ENCODE data around the gene SERPINA12. TPM values are rescaled to one million over a fixed set of nuclear protein-coding genes. Genes with fewer than 3 reads are reported as not detected.

SERPINA12 gene
- total RNA-seq, 1 experiment from 2014 or later, result not detected

DNA sequence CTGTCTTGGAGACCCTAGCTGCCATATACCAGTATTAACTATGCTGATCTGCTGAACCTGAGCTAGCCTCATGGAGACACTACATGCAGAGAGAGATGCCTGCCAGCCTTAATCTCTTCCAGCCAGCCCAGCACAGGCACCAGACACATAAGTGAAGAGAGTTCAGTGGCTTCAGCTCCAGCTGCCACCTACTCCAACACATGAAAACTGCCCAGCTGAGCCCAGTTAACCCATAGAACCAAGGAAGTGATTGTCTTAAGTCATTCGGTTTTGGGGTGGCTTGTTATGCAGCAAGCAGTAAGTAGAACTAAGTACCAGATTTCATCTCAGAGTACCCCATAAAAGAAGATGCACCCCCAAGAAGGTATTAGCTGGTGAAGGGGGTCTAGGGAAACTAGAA, 64.3 kb downstream of the SERPINA12 start:
- Histone ChIP-seq H3K9me2 (ENCODE audit: insufficient read depth) (no peaks in the 10 kb centered on the region), H3K4me3 (replicated peaks in 1 of 2; ENCODE audit: low read depth in 1 of 2, low read length in 2 of 2) (no peak overlapping the region), H3K4me2 (ENCODE audit: low read length) (no peak overlapping the region), H3K36me3 (ENCODE audit: control insufficient read depth in 1 of 2, insufficient read depth in 2 of 2, low read length in 2 of 2) (no peaks in the 10 kb centered on the region), H3K27ac (ENCODE audit: low read depth, low read length) (no peak overlapping the region), H3K79me2 (ENCODE audit: insufficient read depth, low read length) (no peaks in the 10 kb centered on the region), H3K9me3 (ENCODE audit: control insufficient read depth in 1 of 2, insufficient read depth in 1 of 2, low read depth in 1 of 2, low read length in 2 of 2) (no peaks in the 10 kb centered on the region), H2AFZ (ENCODE audit: low read depth, low read length, poor library complexity, severe bottlenecking) (no peak overlapping the region), H3K4me1 (ENCODE audit: control insufficient read depth in 1 of 2, insufficient read depth in 2 of 2, low read length in 2 of 2) (no peaks in the 10 kb centered on the region), H3K27me3 (ENCODE audit: insufficient read depth, low read length) (peaks cover 31% of the 10 kb centered on the region), H3K9ac (ENCODE audit: low read length) (no peak overlapping the region), H4K20me1 (ENCODE audit: insufficient read depth) (no peaks in the 10 kb centered on the region)
- POLR2A ChIA-PET, result no interaction called here
- no peak for TF ChIP-seq RAD21 (IDR thresholded peaks at IDR 0.05; ENCODE audit: low read depth)
- CTCF ChIA-PET, result interaction anchor here (0.9 kb wide), 1 partner anchor 21 kb away, joined by 3 read pairs; no protein-coding TSS in a partner anchor
- intact Hi-C loops (cut with micrococcal nuclease), result no loop called here
- DNase-seq (ENCODE audit: low read depth, low spot score) (no peak), ATAC-seq (no peak)
- RAD21 ChIA-PET (ENCODE audit: low non-redundant PET in 1 of 2, low total read pairs in 2 of 2, uncharacterized antibody in 2 of 2, unreplicated experiment in 2 of 2), result no interaction called here
- no TSS peak for BruUV-seq (replicated peaks)

- CTCF ChIA-PET, result no interaction called here
- Histone ChIP-seq H3K9me3 (ENCODE audit: control insufficient read depth in 1 of 2, insufficient read depth in 1 of 2, low read depth in 1 of 2, low read length in 2 of 2) (no peaks in the 10 kb centered on the region), H3K9ac (ENCODE audit: low read length) (no peak overlapping the region), H3K4me3 (replicated peaks in 1 of 2; ENCODE audit: low read depth in 1 of 2, low read length in 2 of 2) (no peak overlapping the region), H3K27ac (ENCODE audit: low read depth, low read length) (no peak overlapping the region), H3K79me2 (ENCODE audit: insufficient read depth, low read length) (no peaks in the 10 kb centered on the region), H3K36me3 (ENCODE audit: control insufficient read depth in 1 of 2, insufficient read depth in 2 of 2, low read length in 2 of 2) (no peaks in the 10 kb centered on the region), H3K4me1 (ENCODE audit: control insufficient read depth in 1 of 2, insufficient read depth in 2 of 2, low read length in 2 of 2) (no peaks in the 10 kb centered on the region), H2AFZ (ENCODE audit: low read depth, low read length, poor library complexity, severe bottlenecking) (no peak overlapping the region), H4K20me1 (ENCODE audit: insufficient read depth) (no peaks in the 10 kb centered on the region), H3K9me2 (ENCODE audit: insufficient read depth) (no peaks in the 10 kb centered on the region), H3K4me2 (ENCODE audit: low read length) (no peak overlapping the region), H3K27me3 (ENCODE audit: insufficient read depth, low read length) (peaks cover 7% of the 10 kb centered on the region)
- no TSS peak for BruUV-seq (replicated peaks)
- POLR2A ChIA-PET, result no interaction called here
- DNase-seq (ENCODE audit: low read depth, low spot score) (no peak), ATAC-seq (no peak)
- intact Hi-C loops (cut with micrococcal nuclease), result no loop called here
- RAD21 ChIA-PET (ENCODE audit: low non-redundant PET in 1 of 2, low total read pairs in 2 of 2, uncharacterized antibody in 2 of 2, unreplicated experiment in 2 of 2), result no interaction called here
- TF ChIP-seq YY1 (IDR thresholded peaks at IDR 0.05; ENCODE audit: extremely low read depth, insufficient replicate concordance, low read depth, low read length), result no peak
- TF ChIP-seq ZNF274 (IDR thresholded peaks at IDR 0.05; ENCODE audit: low read depth, low read length), result no peak
- TF ChIP-seq, protein P1, sequence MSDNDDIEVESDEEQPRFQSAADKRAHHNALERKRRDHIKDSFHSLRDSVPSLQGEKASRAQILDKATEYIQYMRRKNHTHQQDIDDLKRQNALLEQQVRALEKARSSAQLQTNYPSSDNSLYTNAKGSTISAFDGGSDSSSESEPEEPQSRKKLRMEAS (IDR thresholded peaks at IDR 0.05), result no peak
- no peak for TF ChIP-seq EZH2phosphoT487 (IDR thresholded peaks at IDR 0.05; ENCODE audit: borderline replicate concordance)
- TF ChIP-seq JUND (IDR thresholded peaks at IDR 0.05), result no peak
- TF ChIP-seq CEBPB (IDR thresholded peaks at IDR 0.05; ENCODE audit: low read depth), result no peak
- no peak for TF ChIP-seq EGR1 (IDR thresholded peaks at IDR 0.05; ENCODE audit: low read depth)
- no peak for TF ChIP-seq SRF (IDR thresholded peaks at IDR 0.05; ENCODE audit: low read depth)
- no peak for TF ChIP-seq ELF1 (IDR thresholded peaks at IDR 0.05; ENCODE audit: borderline replicate concordance, low read depth)
- TF ChIP-seq, protein P2, sequence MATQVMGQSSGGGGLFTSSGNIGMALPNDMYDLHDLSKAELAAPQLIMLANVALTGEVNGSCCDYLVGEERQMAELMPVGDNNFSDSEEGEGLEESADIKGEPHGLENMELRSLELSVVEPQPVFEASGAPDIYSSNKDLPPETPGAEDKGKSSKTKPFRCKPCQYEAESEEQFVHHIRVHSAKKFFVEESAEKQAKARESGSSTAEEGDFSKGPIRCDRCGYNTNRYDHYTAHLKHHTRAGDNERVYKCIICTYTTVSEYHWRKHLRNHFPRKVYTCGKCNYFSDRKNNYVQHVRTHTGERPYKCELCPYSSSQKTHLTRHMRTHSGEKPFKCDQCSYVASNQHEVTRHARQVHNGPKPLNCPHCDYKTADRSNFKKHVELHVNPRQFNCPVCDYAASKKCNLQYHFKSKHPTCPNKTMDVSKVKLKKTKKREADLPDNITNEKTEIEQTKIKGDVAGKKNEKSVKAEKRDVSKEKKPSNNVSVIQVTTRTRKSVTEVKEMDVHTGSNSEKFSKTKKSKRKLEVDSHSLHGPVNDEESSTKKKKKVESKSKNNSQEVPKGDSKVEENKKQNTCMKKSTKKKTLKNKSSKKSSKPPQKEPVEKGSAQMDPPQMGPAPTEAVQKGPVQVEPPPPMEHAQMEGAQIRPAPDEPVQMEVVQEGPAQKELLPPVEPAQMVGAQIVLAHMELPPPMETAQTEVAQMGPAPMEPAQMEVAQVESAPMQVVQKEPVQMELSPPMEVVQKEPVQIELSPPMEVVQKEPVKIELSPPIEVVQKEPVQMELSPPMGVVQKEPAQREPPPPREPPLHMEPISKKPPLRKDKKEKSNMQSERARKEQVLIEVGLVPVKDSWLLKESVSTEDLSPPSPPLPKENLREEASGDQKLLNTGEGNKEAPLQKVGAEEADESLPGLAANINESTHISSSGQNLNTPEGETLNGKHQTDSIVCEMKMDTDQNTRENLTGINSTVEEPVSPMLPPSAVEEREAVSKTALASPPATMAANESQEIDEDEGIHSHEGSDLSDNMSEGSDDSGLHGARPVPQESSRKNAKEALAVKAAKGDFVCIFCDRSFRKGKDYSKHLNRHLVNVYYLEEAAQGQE (IDR thresholded peaks at IDR 0.05; ENCODE audit: low read depth), result no peak
- TF ChIP-seq, protein P3, sequence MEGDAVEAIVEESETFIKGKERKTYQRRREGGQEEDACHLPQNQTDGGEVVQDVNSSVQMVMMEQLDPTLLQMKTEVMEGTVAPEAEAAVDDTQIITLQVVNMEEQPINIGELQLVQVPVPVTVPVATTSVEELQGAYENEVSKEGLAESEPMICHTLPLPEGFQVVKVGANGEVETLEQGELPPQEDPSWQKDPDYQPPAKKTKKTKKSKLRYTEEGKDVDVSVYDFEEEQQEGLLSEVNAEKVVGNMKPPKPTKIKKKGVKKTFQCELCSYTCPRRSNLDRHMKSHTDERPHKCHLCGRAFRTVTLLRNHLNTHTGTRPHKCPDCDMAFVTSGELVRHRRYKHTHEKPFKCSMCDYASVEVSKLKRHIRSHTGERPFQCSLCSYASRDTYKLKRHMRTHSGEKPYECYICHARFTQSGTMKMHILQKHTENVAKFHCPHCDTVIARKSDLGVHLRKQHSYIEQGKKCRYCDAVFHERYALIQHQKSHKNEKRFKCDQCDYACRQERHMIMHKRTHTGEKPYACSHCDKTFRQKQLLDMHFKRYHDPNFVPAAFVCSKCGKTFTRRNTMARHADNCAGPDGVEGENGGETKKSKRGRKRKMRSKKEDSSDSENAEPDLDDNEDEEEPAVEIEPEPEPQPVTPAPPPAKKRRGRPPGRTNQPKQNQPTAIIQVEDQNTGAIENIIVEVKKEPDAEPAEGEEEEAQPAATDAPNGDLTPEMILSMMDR (IDR thresholded peaks at IDR 0.05 in 2 of 3, conservative IDR thresholded peaks at IDR 0.05 in 1 of 3; ENCODE audit: borderline replicate concordance in 1 of 3, insufficient read depth in 1 of 3, low read depth in 2 of 3, low read length in 2 of 3), result no peak
- TF ChIP-seq POLR2A (IDR thresholded peaks at IDR 0.05; ENCODE audit: borderline replicate concordance, extremely low read depth, insufficient read depth, insufficient read length), result no peak
- TF ChIP-seq SP1 (IDR thresholded peaks at IDR 0.05; ENCODE audit: low read depth), result no peak
- no peak for TF ChIP-seq ZFX (IDR thresholded peaks at IDR 0.05)
- no peak for TF ChIP-seq SIN3A (IDR thresholded peaks at IDR 0.05; ENCODE audit: low read depth)
Observed at GRCh38 chr14:94441531-94442205, 67.6 kb downstream of the SERPINA12 start.

Measured in HCT116 (cell line).